ENCODE results near the gene PTPRD.
"Not testable (repeated sequence)": the region's sequence is repeated elsewhere in the genome, so short reads cannot be mapped to it uniquely, and the experiment has no call there.

The PTPRD gene

DNA sequence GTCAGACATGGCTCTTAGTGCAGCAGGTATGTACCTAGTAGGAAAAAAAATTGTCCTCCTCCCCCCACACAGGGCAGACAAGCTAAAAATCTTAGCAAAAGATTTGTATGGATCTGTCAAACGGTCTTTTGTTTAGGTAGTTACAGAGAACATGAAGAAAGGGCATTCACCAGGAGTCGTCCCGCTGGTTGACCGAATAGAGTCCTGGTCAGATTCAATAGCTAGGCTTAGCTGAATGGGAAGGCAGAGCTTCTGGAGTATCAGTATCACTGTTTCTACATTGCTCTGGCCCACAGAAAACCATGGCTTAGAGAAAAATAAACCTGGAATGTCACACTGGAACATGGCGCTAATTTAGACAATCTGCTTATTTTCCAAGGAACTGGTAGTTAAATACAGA, 642.3 kb downstream of the PTPRD start:
- no peak for DNase-seq

DNA sequence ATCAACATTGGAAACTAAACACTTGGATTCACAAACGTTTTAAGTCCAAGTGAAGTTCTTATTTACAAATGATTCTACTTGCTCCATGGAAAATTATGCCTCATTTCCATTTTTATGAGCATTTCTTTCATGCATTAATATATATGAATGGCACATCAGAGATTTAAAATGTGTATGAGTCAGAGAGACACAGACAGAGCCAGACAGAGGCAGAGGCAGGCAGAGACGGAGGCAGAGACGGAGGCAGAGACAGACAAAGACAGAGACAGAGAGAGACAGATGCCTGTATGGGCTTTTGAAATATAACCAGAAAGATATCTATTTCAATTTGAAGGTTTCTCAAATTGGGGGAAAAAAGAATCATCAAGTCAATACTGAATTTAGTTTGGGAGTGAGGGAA, 649.0 kb downstream of the PTPRD start:
- DNase-seq, result no peak

DNA sequence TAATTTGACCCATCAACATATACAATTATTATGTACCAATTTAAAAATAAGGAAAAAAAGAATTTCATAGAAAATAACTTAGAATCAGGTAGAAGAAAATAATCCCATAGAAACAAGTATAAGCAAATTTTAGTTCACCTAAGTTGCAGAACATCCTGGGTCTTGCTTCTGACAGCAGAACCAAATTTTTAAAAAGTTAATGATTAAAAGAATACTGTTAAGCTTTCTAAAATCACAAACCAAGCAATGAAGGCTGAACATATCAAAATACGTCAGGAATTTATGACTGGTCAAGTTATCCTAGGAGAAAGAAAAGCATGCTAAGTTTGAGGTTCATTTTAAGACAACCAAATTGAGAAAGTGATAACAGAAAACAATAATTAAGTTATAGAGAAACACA, 650.9 kb downstream of the PTPRD start:
- no peak for DNase-seq

DNA sequence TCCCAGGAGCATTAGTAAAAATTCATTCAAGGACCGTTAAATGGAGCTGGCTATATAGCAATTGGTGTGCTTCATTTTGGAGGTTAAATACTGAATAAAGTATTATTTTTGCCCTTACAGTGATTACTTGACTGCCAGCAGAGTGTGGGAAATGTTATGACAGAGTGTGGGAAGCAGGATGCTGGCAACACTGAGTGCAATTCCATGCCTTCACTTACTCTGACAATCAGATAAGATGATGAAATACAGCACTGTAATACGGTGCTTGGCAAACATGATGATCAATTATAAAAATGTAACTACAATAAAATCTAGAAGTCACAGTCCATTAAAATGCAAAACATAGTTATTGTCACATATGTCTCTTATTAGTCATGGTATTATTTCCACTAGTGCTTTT, 651.3 kb downstream of the PTPRD start:
- no peak for DNase-seq

DNA sequence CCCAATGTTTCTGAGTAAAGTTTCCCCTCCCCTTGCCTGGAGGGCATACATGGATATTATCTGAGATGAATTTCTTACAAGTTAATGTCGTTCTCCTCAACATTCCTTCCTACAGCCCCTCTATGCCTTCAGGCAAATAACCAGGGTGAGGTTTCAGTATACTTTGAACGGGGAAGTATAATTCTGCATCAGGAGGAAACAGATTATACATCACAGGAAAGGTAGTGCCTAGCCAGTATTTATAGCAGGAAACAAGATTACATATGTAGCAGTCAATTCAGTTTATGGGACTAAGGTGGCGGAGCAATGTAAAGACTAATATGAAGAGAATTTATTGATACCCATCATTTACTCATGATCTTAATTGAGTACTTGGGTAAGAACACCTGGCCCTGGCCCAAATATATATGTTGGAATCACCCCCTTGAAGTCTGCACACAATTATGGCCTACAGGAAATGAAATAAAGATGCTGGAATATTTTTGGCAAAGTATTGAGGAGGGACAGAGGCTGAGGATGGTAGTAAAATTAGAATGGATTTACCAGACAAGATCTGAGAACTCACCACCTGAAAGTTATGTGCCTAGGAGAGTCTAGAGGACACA, 661.1 kb downstream of the PTPRD start:
- no peak for DNase-seq

DNA sequence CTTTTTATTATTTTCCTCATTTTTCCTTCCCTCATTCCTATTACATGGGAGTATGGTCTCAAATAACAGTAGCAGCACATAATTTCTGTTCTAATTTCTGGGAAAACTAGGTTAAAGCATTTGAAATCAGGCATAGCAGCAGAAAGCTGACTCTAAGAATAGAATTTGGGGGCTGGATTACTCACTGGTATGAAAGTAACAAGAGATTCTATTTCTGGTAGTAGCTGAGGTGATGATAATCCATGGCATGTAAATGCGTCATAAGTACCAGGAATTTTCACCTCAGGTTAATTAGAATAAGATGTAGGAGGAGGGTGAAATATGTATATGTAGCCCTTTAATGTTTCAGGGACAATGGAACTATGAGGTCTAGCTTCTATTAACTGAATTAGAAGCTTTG, 662.0 kb downstream of the PTPRD start:
- peak in 1 of 51 donors; percentile 9 for DNase-seq

DNA sequence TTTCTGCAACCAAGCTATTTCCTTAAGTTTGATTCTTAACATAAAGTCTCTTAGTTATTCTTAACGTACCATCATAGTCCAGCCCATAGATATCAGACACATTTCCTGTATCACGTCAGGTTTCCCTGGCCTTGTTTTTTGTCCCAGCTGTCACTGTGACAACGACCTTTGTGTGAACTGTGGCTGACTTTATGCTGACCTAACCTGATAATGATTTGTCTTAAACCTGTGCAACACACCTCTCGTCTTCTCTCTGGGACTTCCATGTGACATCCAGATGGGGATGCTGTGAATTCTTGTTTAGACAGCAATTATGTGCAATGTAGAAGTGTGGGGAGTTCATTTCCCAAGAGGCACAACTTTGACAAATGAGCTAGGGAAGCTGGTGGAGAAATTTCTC, 662.8 kb downstream of the PTPRD start:
- no peak for DNase-seq

DNA sequence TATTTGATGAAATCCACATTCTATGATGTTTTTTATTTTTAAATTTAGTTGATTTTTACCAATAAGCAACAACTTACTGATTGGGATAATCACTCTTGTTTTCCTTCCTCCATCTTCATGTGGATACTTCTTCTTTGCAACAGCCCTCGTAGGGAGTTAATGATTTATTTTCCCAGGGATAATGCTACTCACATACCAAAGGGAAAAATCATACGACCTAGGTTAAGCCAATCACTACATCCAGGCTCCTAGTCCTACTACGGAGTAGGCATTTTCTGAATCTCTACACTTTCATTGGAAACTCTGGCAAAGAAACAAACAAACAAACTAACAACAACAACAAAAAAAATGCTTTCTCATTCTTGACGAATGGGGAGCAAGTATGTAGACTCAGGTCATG, 663.4 kb downstream of the PTPRD start:
- no peak for DNase-seq

DNA sequence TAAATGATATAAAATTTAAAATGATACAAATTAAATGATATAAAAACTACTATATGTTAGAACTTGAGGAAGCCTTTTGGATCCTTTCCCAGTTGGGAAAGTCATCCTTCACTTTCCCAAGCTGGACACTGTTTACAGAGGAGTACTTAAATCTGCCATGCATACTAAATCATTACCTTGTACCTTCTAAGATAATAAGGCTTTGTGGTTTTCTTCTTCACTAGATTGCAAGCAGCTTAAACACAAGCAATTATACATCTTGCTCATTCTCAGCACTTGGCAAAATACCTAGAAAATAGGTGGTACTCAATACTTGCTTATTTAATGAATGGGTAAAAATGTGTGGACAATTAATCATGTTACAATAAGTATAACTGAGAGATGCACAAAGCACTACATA, 666.8 kb downstream of the PTPRD start:
- no peak for DNase-seq

DNA sequence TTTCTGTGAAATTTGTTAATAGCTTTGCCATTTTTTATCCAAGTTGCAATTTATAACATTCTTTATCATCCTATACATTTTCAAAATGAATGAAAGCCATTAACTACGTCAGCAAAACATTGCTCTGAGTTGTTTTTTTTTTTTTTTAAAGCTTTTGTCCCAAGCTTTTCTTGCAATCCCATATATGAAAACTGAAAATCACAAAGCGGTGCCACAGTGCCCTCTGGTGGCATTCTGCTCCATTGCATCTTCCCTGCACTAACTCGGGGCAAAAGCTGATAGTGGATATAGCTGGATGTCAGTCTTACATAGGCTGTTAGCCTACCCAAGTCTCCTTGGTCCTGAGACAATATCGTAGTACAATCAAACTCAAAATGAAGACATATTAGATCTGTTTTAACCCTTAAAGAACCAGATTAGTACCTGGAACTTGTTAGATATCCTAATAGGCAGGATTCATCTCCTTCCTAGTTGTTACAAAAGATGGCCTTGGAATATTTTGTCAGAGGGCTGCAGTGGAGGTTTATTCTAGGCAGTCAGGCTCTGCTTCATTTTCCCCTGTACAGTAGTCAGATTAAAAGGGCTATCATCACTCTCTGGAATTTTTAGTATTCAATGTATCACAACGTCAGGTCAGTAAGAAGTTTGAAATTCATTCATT, 669.9 kb downstream of the PTPRD start:
- DNase-seq, result peak in 44 of 51 donors; percentile 0 to 78 (median 28)

DNA sequence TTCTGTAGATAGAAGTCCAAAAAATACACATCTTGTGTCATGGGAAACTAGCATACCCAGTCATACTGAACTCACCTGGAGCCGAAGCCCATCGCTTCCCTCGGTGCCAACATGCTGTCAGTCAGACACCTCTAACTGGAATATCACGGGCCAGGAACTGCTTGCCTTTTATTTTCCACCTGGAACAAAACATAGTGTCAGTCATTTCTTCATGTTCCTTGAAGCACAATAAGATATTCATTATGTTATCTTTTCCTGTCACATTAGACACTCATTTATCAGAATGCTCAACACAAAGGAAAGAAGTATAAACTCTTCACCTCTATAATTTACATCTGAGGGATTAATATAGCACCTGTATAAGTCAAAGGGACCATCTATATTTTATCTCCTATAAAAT, 674.4 kb downstream of the PTPRD start:
- DNase-seq, result no peak

DNA sequence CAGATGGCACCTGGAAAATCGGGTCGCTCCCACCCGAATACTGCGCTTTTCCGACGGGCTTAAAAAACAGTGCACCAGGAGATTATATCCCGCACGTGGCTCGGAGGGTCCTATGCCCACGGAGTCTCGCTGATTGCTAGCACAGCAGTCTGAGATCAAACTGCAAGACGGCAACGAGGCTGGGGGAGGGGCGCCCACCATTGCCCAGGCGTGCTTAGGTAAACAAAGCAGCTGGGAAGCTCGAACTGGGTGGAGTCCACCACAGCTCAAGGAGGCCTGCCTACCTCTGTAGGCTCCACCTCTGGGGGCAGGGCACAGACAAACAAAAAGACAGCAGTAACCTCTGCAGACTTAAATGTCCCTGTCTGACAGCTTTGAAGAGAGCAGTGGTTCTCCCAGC, 681.3 kb downstream of the PTPRD start:
- not testable (repeated sequence) for DNase-seq

DNA sequence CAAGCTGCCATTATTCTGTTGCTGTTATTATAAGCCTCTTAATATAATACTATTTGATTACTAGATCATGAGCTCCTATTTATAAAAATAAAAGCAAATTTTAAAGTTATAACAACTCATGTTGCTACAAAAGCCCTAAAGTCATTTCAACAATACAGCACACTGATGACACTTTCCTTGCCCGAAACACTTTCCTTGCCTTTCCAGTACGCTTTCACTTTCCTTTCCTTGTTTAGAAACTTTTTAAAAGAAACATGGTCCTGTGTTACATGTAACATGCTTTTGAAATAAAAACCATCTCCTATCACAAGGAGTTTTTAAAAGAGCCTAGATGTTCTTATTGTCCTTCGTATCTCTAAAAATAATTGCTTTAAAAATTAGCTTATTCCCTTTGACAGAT, 688.4 kb downstream of the PTPRD start:
- DNase-seq, result no peak

DNA sequence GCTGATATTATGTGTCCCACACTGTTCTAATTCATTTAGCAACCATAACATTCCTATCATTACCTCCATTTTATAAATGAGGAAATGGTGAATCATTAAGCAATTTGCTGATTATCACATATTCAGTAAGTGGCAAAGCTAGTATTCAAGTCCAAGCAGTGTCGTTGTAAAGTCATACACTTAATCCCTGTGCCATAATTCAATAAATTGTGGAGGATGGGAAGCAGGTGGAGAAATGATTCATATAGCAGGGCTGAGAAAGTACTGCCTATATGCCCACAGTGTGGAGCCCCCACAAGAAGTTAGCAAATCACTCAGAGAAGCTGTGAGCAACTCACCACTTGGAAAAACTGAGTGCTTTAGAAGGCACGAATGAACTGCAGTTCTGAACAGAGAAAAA, 691.0 kb downstream of the PTPRD start:
- DNase-seq, result no peak

DNA sequence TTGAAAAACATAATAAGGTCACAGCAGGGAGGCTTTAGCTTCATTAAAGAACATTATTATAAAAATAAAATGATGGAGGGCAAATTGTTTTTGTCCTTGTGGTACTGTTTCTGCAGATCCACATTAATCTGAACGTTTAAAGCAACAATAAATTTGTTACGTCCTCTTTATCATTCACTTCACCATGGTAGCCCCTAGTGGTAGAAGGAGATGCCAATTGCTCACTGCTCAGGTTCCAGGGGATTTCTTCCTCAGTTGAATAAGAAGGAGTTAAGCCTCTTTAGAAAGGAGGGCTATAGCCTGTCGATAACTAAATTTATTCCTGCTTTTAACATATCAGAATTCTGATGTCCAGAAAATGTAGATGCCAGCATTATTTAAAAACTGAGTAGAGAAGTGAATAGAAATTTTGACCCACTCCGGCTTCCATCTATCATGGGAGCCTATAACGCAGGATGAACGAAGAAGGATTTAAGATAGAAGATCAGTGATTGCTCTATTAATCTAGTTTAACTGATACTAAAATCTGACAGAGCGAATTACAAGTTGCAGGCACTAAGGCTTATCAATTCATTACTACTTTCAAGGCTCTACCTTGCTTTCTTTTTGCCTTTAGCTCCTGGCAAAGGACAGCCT, 692.3 kb downstream of the PTPRD start:
- DNase-seq, result no peak

DNA sequence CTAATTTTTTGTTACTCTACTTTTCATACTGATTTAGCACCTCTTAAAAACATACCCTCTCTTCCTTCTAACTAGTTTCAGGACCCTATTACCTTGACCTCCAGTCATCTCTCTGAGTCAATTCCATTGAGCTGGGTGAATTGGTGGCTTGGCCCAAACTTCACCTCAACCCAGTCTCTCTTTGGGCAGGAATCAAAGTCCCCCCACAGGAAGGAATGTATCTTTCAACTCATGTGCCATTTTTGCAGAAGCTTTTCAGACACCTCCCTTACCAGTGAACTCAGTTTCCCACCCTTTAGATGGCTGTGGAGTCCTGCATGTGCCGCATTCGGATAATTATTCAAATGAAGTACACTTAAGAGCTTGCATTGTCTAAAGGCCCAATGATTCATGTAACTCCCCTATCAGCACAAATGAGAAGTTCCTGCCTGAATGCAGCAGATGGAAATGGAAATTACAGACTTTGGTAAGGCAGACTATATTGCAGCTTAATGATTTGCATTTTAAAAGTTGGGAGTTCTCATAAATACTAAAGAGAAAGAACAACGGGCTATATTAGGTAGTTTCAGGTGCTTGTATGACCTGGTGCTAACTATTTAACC, 693.5 kb downstream of the PTPRD start:
- DNase-seq, result no peak

DNA sequence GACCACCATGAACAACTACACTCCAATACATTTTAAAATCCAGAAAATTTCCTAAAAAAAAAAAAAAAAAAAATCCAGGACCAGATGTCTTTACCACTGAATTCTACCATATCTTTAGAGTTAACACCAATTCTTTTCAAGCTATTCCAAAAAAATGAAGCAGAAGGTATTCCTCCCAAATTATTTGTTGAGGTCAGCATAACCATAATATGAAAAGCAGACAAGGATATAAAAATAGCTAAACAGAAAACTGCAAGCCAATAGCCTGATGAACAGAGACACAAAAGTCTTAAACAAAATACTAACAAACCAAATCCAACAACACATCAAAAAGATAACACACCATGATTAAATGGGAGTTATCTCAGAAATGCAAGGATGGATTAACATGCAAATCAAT, 695.4 kb downstream of the PTPRD start:
- no peak for DNase-seq

DNA sequence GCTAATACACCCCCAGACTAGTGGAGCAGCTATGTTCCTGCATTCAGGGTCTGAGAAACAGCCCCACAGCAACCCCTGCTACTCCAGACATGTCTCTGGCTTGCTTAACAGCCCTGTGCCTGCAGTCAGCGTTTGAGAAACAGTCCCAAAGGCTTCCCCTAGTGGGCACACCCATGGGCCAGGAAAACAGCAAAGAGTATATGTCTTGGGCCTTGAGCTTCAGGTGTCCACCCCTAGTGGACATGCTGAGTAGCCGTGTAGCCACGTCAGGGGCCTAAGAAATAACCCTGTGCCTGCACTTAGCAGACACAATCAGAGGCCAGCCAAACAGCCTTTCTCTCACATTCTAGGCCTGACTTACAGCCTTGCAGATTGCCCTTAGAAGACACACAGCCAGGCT, 698.6 kb downstream of the PTPRD start:
- no peak for DNase-seq

DNA sequence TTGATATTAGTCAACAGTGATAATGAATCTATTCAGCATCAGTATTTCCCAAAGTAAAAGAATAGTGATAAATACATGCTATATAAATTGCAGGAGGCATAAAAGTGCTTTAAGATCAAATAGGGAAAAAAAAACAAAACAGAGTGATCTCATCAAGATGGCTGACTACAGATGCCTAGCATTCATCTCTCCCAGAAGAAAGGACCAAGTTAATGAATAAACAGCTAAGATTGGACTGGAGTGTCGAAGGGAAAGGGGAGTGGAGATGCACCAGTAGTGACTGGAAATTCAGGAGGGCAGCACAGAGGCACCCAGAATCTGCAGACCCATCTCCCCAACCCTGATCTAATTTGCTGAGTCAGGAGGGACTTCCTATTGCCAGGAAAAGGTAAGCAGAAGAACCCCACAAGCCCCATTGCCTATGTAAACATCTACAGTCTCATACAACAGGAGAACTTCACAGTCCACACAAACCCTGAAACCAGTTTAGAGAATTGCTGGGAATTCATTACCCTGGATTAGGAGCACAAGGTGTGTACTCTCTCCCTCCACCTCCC, 699.4 kb downstream of the PTPRD start:
- DNase-seq, result no peak

DNA sequence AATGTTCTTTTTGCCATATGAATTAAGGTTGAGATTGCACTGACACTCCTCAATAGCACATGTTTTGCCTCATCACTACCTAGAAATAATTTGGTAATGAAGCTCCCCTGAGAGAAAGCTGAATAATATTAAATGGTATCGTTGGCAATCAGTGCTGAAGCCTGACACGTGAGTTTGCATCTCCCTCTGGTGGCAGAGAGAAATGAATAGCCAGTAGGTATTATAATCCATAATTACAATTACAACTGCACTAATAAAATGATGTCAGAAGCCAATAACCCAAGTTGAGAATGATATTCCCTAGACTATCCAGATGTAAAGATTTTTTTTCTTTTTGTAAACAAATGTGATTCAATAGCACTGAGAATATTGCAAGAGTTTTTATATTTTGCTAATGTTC, 700.3 kb downstream of the PTPRD start:
- DNase-seq, result no peak

DNA sequence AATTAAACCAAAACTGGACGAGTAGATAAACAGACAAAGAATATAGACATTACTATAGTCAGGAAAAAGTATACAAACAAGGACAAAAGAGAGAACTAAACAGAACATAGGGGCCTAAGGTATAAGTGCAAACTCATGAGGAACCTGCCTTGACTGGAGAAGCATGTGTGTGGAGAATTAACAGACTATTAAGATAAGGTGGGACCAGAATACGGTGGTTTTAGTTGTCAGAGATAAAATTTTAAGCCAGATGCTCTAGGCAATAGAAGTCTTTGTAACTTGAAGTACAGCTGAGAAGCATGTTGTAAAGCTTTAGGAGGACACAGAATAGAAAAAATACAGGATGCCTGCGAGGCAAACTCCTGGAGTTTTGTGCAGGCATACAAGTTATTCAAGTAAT, 707.1 kb downstream of the PTPRD start:
- no peak for DNase-seq

DNA sequence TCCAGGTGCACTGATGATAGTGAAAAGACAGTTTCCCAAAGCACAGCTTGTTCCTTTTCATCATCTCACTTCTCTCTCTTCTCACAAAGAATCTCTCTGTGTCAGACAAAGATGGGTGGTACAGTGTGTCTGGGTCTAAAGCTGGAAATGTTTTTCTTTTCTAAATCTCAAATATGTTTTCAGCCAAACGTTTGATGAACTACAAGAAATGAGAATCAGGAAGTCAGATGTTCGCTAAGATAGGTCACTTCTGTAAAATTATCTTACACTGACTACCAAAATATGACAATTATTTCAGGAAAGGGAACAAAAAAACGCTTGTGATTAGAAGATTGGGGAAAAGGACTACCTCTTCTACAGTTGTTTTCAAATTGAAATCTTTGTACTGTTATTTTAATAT, 708.8 kb downstream of the PTPRD start:
- DNase-seq, result no peak

DNA sequence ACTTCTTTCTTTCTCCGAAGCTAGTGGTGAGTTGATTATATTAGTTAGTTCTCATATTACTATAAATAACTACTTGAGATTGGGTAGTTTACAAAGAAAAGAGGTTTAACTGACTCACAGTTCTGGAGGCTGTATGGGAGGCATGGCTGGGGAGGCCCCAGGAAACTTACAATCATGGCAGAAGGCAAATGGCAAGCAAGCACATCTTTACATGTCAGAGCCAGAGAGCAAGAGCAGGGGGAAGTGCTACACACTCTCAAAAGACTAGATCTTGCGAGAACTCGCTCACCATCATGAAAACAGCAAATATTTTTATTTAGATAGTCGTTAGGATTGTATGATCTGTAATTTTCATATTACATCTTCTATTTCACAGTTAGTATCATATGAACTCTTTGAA, 711.2 kb downstream of the PTPRD start:
- DNase-seq, result no peak
